Measurements from ENCODE around the gene HMCN2. TPM values are rescaled to one million over a fixed set of nuclear protein-coding genes. Genes with fewer than 3 reads are reported as not detected.

HMCN2 gene
- polyA plus RNA-seq, 3 donors = 0.83 to 0.89 (median 0.86) TPM

- no peak for DNase-seq (ENCODE audit: low read depth in 3 of 3, low spot score in 2 of 3)
Measured at GRCh38 chr9:130359819-130360218, 94.3 kb downstream of the HMCN2 start.

- DNase-seq (ENCODE audit: low read depth in 3 of 3, low spot score in 2 of 3) = no peak
Measured at GRCh38 chr9:130360672-130361071, 95.1 kb downstream of the HMCN2 start.

GRCh38 chr9:130361873-130362362 lies 96.4 kb downstream of the HMCN2 start:
- no peak for DNase-seq (ENCODE audit: low read depth in 3 of 3, low spot score in 2 of 3)

- no peak for DNase-seq (ENCODE audit: low read depth in 3 of 3, low spot score in 2 of 3)
Measured at GRCh38 chr9:130362691-130363090, 97.1 kb downstream of the HMCN2 start.

GRCh38 chr9:130363755-130364404 lies 98.3 kb downstream of the HMCN2 start:
- DNase-seq (ENCODE audit: low read depth in 3 of 3, low spot score in 2 of 3) = no peak

GRCh38 chr9:130364619-130365322 lies 99.2 kb downstream of the HMCN2 start:
- DNase-seq (ENCODE audit: low read depth in 3 of 3, low spot score in 2 of 3) = no peak

- DNase-seq (ENCODE audit: low read depth in 3 of 3, low spot score in 2 of 3) = no peak
Measured at GRCh38 chr9:130365323-130365721, 99.8 kb downstream of the HMCN2 start.

GRCh38 chr9:130366072-130366471 lies 100.5 kb downstream of the HMCN2 start:
- no peak for DNase-seq (ENCODE audit: low read depth in 3 of 3, low spot score in 2 of 3)

GRCh38 chr9:130366888-130367550 lies 101.5 kb downstream of the HMCN2 start:
- DNase-seq (ENCODE audit: low read depth in 3 of 3, low spot score in 2 of 3) = no peak

GRCh38 chr9:130368631-130369103 lies 103.1 kb downstream of the HMCN2 start:
- no peak for DNase-seq (ENCODE audit: low read depth in 3 of 3, low spot score in 2 of 3)

- no peak for DNase-seq (ENCODE audit: low read depth in 3 of 3, low spot score in 2 of 3)
Measured at GRCh38 chr9:130370226-130370625, 104.7 kb downstream of the HMCN2 start.

- DNase-seq (ENCODE audit: low read depth in 3 of 3, low spot score in 2 of 3) = no peak
Measured at GRCh38 chr9:130371196-130371966, 105.8 kb downstream of the HMCN2 start.

- DNase-seq (ENCODE audit: low read depth in 3 of 3, low spot score in 2 of 3) = no peak
Measured at GRCh38 chr9:130372057-130372456, 106.5 kb downstream of the HMCN2 start.

- no peak for DNase-seq (ENCODE audit: low read depth in 3 of 3, low spot score in 2 of 3)
Measured at GRCh38 chr9:130373679-130374325, 108.2 kb downstream of the HMCN2 start.

- DNase-seq (ENCODE audit: low read depth in 3 of 3, low spot score in 2 of 3) = no peak
Measured at GRCh38 chr9:130377612-130378011, 112.1 kb downstream of the HMCN2 start.

- no peak for DNase-seq (ENCODE audit: low read depth in 3 of 3, low spot score in 2 of 3)
Measured at GRCh38 chr9:130378875-130379648, 113.5 kb downstream of the HMCN2 start.

GRCh38 chr9:130379649-130379970 lies 114.0 kb downstream of the HMCN2 start:
- no peak for DNase-seq (ENCODE audit: low read depth in 3 of 3, low spot score in 2 of 3)

- DNase-seq (ENCODE audit: low read depth in 3 of 3, low spot score in 2 of 3) = no peak
Measured at GRCh38 chr9:130380920-130381469, 115.4 kb downstream of the HMCN2 start.

GRCh38 chr9:130381660-130382059 lies 116.1 kb downstream of the HMCN2 start:
- DNase-seq (ENCODE audit: low read depth in 3 of 3, low spot score in 2 of 3) = no peak

Measured in right renal cortex interstitium (tissue), 3 donors.